Activated T-cell treated with anti-CD3 and anti-CD28 coated beads for 24 hours (primary cell): ENCODE results near the gene ADAT3.

ENCODE experiments used
- DNase-seq: peaks from one replicate; pipeline ENCODE4 v3.0.0-alpha.2; 2020; ENCODE audit warnings: low read depth

ADAT3 gene

DNA sequence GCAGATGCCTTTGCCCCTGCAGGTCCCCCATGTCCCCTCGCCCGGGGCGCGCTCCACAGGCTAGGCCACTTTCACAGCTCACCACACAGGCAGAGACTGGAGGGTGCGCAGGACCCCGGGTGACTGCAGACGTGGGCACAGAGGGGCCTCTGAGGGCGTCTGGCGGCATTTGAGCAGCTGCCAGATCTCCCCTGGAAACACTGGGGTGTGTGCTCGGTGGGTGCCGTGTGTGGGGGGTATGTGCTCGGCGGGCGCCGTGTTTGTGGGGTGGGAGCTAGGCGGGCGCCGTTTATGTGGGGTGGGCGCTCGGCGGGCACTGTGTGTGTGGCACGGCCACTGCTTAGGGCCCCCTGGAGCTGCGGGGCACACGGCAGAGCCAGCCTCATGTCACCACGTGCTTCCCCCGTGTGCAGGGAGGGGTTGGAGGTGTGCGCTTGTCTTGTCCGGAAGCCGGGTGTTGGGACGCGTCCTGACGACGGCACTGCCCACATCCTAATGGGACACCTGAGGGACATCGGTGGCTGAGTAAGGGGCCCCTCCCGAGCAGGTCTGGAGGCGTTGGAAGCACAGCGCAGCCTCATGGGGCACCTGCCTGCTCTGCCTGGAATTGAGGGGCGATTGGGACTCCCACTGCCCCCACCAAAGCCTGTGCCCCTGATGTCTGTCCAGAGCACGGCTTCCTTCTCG is 52.5 kb downstream of the ADAT3 start:
- DNase-seq = no peak

DNA sequence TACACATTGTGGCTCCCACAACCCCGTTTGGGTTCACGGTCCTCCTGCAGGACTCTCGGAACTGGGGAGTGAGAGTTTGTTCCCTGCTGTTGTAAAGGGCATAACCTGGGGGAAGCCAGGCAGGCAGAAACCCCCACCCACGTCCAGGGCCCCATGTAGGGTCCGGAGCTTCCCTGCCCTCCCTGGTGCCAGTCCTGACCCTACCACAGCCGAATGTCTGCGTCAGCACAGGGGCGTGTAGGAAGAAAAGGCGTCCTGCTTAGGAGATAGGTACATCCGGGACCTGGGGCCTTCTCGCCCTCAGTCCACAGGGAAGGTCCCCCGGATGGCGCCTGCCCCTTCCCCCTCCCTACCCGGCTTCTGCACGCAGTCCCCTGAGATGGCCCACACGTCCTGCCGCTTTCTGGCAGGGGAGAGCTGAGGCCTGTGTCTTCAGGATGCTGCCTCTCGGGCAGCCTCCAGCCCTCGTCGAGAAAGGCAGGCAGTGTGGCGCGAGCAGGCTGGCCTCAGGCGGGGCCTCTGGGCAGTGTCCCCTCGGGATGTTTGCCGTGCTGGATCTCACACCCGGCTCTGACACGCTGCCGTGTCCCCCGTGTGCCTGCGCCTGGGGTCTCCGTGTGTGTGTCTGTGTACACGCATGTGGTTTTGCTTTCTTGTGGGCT is 54.9 kb downstream of the ADAT3 start:
- DNase-seq = no peak

DNA sequence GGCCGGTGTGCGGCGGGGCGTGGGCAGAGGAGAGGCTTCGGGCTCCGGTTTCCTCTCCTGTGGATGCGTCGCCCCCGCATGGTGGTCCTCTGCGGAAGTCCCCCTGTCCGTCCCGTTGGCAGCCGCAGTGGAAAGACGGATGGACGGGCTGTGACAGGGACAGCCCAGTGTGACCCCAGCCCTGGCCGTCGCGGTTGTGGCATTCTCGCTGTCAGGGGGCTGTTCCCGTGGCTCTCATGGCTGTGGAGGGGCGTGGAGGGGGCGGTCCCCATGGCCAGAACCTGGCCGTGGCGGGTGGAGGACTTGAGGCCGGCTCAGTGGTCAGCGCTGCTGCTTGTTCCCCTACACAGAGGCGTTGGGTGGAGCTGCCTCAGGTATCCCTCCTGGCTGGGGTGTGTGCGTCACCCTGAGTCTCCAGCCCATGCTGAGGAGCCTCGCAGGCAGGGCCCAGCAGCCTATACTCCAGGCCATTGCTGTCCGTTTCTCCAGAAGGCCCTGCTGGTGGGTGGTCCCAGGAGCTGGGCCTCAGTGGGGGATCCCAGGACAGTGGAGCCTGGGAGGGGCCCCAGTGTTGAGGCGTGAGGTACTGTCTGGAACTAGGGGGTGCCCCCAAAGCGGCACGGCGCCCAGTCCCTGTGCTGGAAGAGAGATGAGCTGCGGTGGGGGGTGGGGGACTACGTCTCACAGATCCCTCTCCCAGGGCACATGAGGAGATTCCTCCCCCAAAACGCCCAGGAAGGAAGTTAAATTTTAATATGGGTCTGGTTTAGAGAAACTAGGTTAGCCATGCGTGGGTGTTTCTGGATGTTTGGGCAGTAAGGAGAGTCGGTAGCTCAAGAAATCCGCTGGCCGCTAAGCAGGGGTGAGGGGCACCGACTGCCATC is 56.0 kb downstream of the ADAT3 start:
- no peak for DNase-seq

DNA sequence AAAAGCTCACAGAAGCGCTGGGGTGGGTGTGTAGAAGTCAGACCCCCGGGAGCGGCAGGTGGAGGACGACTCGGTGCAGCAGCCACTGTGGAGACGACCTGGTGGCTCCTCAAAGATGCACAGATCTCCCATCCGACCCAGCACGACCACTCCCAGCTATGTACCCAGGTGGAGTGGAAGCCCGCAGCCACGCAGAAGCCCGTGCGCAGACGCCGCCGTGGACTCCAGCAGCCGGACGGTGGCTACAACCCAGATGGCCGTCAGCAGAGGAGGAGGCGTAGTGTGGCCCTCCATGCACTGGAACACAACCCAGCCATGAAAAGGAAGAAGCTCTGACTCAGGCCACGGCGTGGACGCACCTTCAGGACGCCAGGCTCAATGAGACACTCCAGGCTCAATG is 57.5 kb downstream of the ADAT3 start:
- no peak for DNase-seq
